Measurements from ENCODE around the gene SAFB. TPM values are rescaled to one million over a fixed set of nuclear protein-coding genes. Genes with fewer than 3 reads are reported as not detected.
"Not testable (repeated sequence)": the region's sequence is repeated elsewhere in the genome, so short reads cannot be mapped to it uniquely, and the experiment has no call there.

Gene SAFB
- total RNA-seq, 1 experiment from 2014 or later = 53.0 TPM

DNA sequence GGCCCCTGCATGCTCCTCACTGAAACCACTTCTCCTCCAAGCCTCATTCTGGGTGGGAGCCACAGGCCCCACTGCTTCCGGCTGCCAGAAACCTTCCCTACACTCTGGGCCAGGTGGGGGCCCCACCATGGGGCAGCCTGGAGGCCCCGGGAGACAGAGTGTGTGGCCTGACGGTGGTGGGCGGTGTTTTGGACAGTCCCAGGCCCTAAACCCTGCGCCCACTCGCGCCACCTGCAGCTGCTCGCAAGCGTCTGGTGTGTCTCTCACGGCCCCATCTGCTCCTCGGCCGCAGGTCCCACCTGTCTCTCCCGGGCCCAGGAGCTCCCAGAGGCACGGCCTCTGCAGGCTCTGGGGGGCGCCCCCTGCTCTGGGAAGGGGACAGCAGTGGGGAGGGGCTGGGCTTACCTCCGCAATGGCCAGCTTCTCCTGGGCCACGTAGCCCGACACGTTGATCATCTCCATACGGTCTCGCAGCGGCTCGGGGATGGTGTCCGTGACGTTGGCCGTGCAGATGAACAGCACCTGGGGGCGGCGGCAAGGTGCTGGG lies 72.8 kb downstream of the SAFB start:
- DNase-seq = peak; percentile 60
- H3K79me2 ChIP-seq (ENCODE audit: low read length) = peaks cover 36% of the 10 kb centered on the region
- H3K36me3 ChIP-seq (ENCODE audit: insufficient read depth, low read length) = peaks cover 23% of the 10 kb centered on the region
- H3K9ac ChIP-seq (ENCODE audit: low read length) = no peak overlapping the region
- H2AFZ ChIP-seq (ENCODE audit: low read length) = no peak overlapping the region
- H3K4me1 ChIP-seq (ENCODE audit: low read length) = peaks cover 12% of the 10 kb centered on the region
- H3K9me3 ChIP-seq (ENCODE audit: low read length) = no peaks in the 10 kb centered on the region
- H4K20me1 ChIP-seq (ENCODE audit: insufficient read depth, low read depth, low read length) = peaks cover 61% of the 10 kb centered on the region
- H3K27ac ChIP-seq (ENCODE audit: low read length) = no peak overlapping the region
- H3K27me3 ChIP-seq (ENCODE audit: low read length) = no peaks in the 10 kb centered on the region
- no peaks in the 10 kb centered on the region for H3K9me2 ChIP-seq (replicated peaks; ENCODE audit: insufficient read depth, low read length)
- H3K4me2 ChIP-seq (ENCODE audit: low read depth, low read length, poor library complexity, severe bottlenecking) = no peak overlapping the region
- H3K4me3 ChIP-seq (ENCODE audit: low read length) = no peak overlapping the region

DNA sequence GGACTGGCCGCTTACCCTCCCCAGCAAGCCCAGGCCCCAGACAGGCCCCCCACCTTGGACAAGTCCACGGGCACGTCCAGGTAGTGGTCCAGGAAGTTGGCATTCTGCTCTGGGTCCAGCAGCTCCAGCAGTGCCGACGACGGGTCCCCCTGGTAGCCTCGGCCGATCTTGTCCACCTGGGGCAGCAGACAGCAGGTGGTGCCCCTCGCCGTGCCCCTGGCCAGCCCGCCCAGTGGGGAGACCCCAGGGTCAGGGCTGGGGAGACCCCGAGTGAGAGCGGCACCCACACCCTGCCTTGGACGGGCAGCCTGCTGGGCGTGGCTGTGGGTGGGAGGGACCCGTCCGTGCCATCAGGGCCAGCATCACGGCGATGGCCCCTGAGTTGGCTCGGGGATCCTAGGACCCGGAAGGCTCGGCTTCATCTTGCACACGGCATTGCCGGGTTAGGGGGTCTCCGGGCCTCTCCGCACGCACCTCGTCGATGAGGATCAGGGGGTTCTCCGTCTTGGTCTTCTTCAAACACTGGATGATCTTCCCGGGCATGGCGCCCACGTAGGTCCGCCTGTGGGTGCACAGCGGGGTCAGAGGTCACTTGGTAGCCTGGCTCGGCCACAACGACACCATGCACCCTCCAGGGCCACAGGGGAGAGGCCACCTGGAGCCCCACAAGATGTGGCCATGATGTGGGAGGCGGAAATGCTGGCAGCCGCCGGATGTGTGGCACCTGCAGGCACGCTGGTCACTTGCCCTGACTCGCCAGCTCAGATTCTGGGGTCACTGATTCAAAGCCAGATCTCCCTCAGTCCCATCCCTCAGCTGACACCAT lies 73.5 kb downstream of the SAFB start:
- peaks cover 30% of the 10 kb centered on the region for H3K79me2 ChIP-seq (ENCODE audit: low read length)
- peaks cover 55% of the 10 kb centered on the region for H4K20me1 ChIP-seq (ENCODE audit: insufficient read depth, low read depth, low read length)

DNA sequence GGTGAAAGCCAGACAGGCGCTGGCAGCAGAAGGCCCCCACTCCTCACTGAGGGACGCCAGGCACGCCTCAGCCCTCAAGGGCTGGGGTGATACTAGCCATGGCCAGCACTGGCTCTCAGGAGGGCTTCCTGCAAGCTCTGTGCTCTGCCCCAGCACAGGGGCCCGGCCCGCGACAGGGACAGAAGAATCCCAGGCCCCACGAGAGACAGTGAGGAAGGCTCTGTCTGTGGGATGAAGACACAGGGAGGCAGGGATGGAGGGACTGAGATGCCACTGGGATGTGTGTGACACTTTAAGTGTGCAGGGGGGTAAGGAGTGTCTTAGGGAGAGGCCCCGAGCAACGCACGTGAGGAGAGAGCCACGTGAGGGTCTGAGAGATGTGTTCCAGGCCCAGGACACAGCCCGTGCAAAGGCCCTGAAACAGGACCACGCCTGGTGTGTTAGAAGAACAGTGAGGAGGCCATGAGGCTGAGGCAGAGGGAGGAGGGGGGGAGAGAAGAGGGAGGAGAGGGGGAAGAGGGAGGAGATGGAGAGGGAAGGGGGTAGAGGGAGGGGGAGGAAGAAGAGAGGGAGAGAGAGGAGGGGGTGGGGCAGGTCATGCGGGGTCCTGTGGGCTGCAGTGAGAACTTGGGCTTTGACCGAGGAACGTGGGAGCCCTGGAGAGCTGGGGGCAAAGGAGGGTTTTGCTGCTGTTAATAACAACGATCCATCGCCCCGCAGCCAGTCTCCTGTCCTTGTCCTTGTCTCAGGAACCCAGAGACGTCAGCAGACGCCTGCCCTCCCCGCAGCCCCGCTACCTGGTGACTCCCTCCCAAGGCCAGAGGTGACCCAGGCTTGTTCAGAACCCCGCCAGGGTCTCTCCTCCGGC lies 74.4 kb downstream of the SAFB start:
- peak; percentile 74 for DNase-seq
- no peak overlapping the region for H2AFZ ChIP-seq (ENCODE audit: low read length)
- peaks cover 9% of the 10 kb centered on the region; the same call in 1 of the 2 replicates for H3K36me3 ChIP-seq (ENCODE audit: insufficient read depth, low read length)
- H3K27ac ChIP-seq (ENCODE audit: low read length) = no peak overlapping the region
- no peaks in the 10 kb centered on the region for H3K9me3 ChIP-seq (ENCODE audit: low read length)
- H3K27me3 ChIP-seq (ENCODE audit: low read length) = no peaks in the 10 kb centered on the region
- H3K79me2 ChIP-seq (ENCODE audit: low read length) = peaks cover 21% of the 10 kb centered on the region
- H3K4me2 ChIP-seq (ENCODE audit: low read depth, low read length, poor library complexity, severe bottlenecking) = no peak overlapping the region
- no peak overlapping the region for H3K4me3 ChIP-seq (ENCODE audit: low read length)
- peaks cover 47% of the 10 kb centered on the region for H4K20me1 ChIP-seq (ENCODE audit: insufficient read depth, low read depth, low read length)
- no peak overlapping the region for H3K9ac ChIP-seq (ENCODE audit: low read length)
- H3K4me1 ChIP-seq (ENCODE audit: low read length) = peaks cover 5% of the 10 kb centered on the region
- H3K9me2 ChIP-seq (replicated peaks; ENCODE audit: insufficient read depth, low read length) = no peaks in the 10 kb centered on the region

More for the DNA sequence above, 73.5 kb downstream of the SAFB start:
- Histone ChIP-seq H3K27ac (ENCODE audit: low read length) (no peak overlapping the region), H3K9me3 (ENCODE audit: low read length) (no peaks in the 10 kb centered on the region), H3K36me3 (ENCODE audit: insufficient read depth, low read length) (peaks cover 17% of the 10 kb centered on the region), H3K9me2 (replicated peaks; ENCODE audit: insufficient read depth, low read length) (no peaks in the 10 kb centered on the region), H3K4me3 (ENCODE audit: low read length) (no peak overlapping the region), H3K4me1 (ENCODE audit: low read length) (peaks cover 12% of the 10 kb centered on the region), H3K27me3 (ENCODE audit: low read length) (no peaks in the 10 kb centered on the region), H3K4me2 (ENCODE audit: low read depth, low read length, poor library complexity, severe bottlenecking) (no peak overlapping the region), H2AFZ (ENCODE audit: low read length) (no peak overlapping the region), H3K9ac (ENCODE audit: low read length) (no peak overlapping the region)
- no peak for DNase-seq

DNA sequence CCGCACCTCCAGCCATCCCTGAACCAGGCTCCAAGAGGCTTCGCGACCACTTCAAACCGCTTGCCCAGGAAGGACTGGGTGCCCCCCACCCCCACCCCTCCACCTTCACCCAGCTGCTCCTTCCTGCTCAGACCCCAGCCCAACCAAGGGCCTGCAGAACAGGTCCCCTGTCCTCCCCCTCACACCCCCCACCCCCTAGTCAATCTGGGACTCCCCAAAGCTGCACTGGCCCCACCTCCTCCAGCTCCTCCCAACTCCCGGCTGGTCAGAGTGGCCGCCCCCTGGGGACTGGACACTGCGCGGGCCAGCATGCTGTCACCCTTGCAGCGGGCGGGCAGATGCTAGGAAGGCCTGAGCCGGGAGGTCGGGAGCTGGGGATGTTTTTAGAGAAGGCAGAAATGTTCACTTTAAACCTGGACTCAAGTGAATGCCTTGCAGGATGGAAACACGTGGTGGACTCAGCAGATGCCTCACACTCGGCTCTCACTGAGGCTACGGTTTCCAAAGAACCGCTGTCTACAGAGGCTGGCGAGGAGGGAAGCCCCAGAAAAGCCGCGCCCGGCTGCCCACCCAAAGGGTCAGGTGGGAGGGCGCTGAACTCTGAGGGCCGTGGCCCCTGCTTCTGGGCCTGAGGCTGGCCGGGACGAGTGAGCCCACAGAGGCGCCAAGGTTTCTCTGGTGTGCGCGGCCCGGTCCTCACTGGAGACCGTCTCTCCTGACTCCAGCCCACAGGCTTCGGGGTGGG lies 75.2 kb downstream of the SAFB start:
- Histone ChIP-seq H4K20me1 (ENCODE audit: insufficient read depth, low read depth, low read length) (peaks cover 39% of the 10 kb centered on the region), H3K9me3 (ENCODE audit: low read length) (no peaks in the 10 kb centered on the region), H3K4me3 (ENCODE audit: low read length) (no peak overlapping the region), H3K27me3 (ENCODE audit: low read length) (no peaks in the 10 kb centered on the region), H3K9ac (ENCODE audit: low read length) (no peak overlapping the region), H3K36me3 (ENCODE audit: insufficient read depth, low read length) (peaks cover 4% of the 10 kb centered on the region; the same call in 1 of the 2 replicates), H3K9me2 (replicated peaks; ENCODE audit: insufficient read depth, low read length) (no peaks in the 10 kb centered on the region), H3K4me1 (ENCODE audit: low read length) (no peaks in the 10 kb centered on the region), H3K79me2 (ENCODE audit: low read length) (peaks cover 13% of the 10 kb centered on the region), H2AFZ (ENCODE audit: low read length) (no peak overlapping the region), H3K27ac (ENCODE audit: low read length) (no peak overlapping the region), H3K4me2 (ENCODE audit: low read depth, low read length, poor library complexity, severe bottlenecking) (no peak overlapping the region)
- DNase-seq = no peak

DNA sequence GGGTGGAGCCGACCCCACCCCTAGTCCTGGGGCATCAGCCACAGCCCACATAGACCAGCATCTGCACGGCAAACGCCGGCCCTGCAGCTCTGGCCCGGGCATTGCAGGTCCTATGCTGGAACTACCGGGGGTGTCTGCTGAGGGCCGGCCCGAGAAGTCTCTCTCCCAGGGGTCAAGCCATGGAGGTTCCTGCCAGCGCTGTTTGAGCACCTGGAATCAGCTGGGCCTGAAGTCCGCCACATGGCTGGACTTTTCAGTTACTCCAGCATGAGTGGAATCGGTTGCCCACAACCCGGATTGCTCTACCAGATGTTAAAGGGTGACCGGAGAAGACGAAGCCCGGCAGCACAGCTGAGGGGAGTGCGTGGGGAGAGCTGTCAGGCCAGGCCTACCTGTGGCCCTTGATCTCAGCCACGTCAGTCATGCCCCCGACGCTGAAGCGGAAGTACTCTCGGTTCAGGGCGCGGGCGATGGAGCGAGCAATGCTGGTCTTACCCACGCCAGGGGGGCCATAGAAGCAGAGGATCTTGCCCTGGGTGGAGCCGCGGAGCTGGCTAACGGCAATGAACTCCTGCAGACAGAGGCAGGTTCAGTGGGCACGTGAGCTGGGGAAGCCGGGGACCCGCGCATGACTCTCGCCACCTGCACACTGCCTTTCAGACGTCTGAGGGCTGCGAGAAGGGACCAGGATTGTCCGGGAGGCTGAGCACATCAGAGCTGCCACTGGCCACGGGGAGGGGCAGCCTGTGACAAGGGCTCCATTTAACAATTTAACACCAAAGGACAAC lies 75.9 kb downstream of the SAFB start:
- DNase-seq = no peak
- peaks cover 8% of the 10 kb centered on the region for H3K36me3 ChIP-seq (ENCODE audit: insufficient read depth, low read length)

DNA sequence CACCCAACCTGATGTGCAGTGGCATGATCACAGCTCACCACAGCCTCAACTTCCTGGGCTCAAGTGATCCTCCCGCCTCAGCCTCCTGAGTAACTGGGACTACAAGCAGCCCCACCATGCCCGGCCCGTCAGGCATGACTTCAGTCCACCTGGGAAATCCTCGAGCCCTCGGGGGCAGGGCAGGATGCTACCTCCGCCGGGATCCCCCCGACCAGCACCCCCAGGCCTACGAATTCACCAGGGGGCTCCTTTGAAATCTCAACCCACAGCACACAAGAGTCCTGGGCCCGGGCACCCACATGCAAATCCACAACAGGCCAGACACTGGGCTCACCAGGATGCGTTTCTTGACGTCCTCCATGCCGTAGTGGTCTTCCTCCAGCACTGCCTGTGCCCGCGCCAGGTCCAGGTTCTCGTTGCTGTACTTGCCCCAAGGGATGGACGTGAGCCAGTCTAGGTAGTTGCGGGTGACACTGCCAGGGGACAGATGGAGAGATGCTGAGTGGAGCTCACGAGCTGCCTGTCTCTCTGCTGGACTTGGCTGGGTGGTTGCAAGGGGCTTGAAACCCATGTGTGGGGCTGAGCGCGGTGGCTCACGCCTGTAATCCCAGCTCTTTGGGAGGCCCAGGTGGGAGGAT lies 77.7 kb downstream of the SAFB start:
- peaks cover 17% of the 10 kb centered on the region; the same call in 1 of the 2 replicates for H4K20me1 ChIP-seq (ENCODE audit: insufficient read depth, low read depth, low read length)

More for the DNA sequence above, 75.9 kb downstream of the SAFB start:
- H3K79me2 ChIP-seq (ENCODE audit: low read length) = peaks cover 5% of the 10 kb centered on the region
- H3K4me1 ChIP-seq (ENCODE audit: low read length) = no peaks in the 10 kb centered on the region
- H4K20me1 ChIP-seq (ENCODE audit: insufficient read depth, low read depth, low read length) = peaks cover 31% of the 10 kb centered on the region
- H3K9me3 ChIP-seq (ENCODE audit: low read length) = no peaks in the 10 kb centered on the region
- no peak overlapping the region for H3K27ac ChIP-seq (ENCODE audit: low read length)
- no peak overlapping the region for H3K9ac ChIP-seq (ENCODE audit: low read length)
- H3K9me2 ChIP-seq (replicated peaks; ENCODE audit: insufficient read depth, low read length) = no peaks in the 10 kb centered on the region
- no peak overlapping the region for H3K4me3 ChIP-seq (ENCODE audit: low read length)
- H3K4me2 ChIP-seq (ENCODE audit: low read depth, low read length, poor library complexity, severe bottlenecking) = no peak overlapping the region
- no peak overlapping the region for H2AFZ ChIP-seq (ENCODE audit: low read length)
- H3K27me3 ChIP-seq (ENCODE audit: low read length) = no peaks in the 10 kb centered on the region

DNA sequence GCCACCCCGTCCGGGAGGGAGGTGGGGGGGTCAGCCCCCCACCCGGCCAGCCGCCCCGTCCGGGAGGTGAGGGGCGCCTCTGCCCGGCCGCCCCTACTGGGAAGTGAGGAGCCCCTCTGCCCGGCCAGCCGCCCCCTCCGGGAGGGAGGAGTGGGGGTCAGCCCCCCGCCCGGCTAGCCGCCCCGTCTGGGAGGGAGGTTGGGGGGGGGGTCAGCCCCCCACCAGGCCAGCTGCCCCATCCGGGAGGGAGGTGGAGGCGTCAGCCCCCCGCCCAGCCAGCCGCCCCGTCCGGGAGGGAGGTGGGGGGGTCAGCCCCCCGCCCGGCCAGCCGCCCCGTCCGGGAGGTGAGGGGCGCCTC lies 79.1 kb downstream of the SAFB start:
- H3K9ac ChIP-seq (ENCODE audit: low read length); H3K79me2 ChIP-seq (ENCODE audit: low read length); H3K9me2 ChIP-seq (replicated peaks; ENCODE audit: insufficient read depth, low read length); H2AFZ ChIP-seq (ENCODE audit: low read length); H3K4me1 ChIP-seq (ENCODE audit: low read length); DNase-seq; H3K4me2 ChIP-seq (ENCODE audit: low read depth, low read length, poor library complexity, severe bottlenecking); H3K4me3 ChIP-seq (ENCODE audit: low read length); H3K9me3 ChIP-seq (ENCODE audit: low read length); H3K27ac ChIP-seq (ENCODE audit: low read length); H3K27me3 ChIP-seq (ENCODE audit: low read length): not testable (repeated sequence)
- Histone ChIP-seq H4K20me1 (ENCODE audit: insufficient read depth, low read depth, low read length) (peaks cover 11% of the 10 kb centered on the region; the same call in 1 of the 2 replicates), H3K36me3 (ENCODE audit: insufficient read depth, low read length) (peaks cover 13% of the 10 kb centered on the region)

More for the DNA sequence above, 77.7 kb downstream of the SAFB start:
- Histone ChIP-seq H3K9ac (ENCODE audit: low read length) (no peak overlapping the region), H3K79me2 (ENCODE audit: low read length) (no peaks in the 10 kb centered on the region), H3K27ac (ENCODE audit: low read length) (no peak overlapping the region), H2AFZ (ENCODE audit: low read length) (no peak overlapping the region), H3K4me2 (ENCODE audit: low read depth, low read length, poor library complexity, severe bottlenecking) (no peak overlapping the region), H3K36me3 (ENCODE audit: insufficient read depth, low read length) (peaks cover 10% of the 10 kb centered on the region), H3K4me3 (ENCODE audit: low read length) (no peak overlapping the region), H3K27me3 (ENCODE audit: low read length) (no peaks in the 10 kb centered on the region), H3K4me1 (ENCODE audit: low read length) (no peaks in the 10 kb centered on the region), H3K9me2 (replicated peaks; ENCODE audit: insufficient read depth, low read length) (no peaks in the 10 kb centered on the region), H3K9me3 (ENCODE audit: low read length) (no peaks in the 10 kb centered on the region)
- no peak for DNase-seq
